ENCODE measurements around the gene KRTAP5-7.
"Not testable (repeated sequence)": the region's sequence is repeated elsewhere in the genome, so short reads cannot be mapped to it uniquely, and the experiment has no call there.

Gene KRTAP5-7

GRCh38 chr11:71535825-71536224, 8.8 kb downstream of the KRTAP5-7 start:
- no peak for DNase-seq

GRCh38 chr11:71537537-71537936, 10.5 kb downstream of the KRTAP5-7 start:
- no peak for DNase-seq

GRCh38 chr11:71537977-71538665, 11.1 kb downstream of the KRTAP5-7 start, which contains the start of gene KRTAP5-8:
Gene KRTAP5-8 (plus strand): TSS chr11:71538025. CDS start chr11:71538056, 31 bp downstream.
- not testable (repeated sequence) for DNase-seq

GRCh38 chr11:71538666-71538990, 11.6 kb downstream of the KRTAP5-7 start:
- no peak for DNase-seq

- no peak for DNase-seq
Observed at GRCh38 chr11:71539017-71539416, 11.9 kb downstream of the KRTAP5-7 start.

GRCh38 chr11:71539971-71540370, 12.9 kb downstream of the KRTAP5-7 start:
- not testable (repeated sequence) for DNase-seq

GRCh38 chr11:71540521-71541304, 13.6 kb downstream of the KRTAP5-7 start:
- DNase-seq, result not testable (repeated sequence)

GRCh38 chr11:71542382-71542781, 15.3 kb downstream of the KRTAP5-7 start:
- no peak for DNase-seq

- DNase-seq, result no peak
Observed at GRCh38 chr11:71542879-71543777, 16.1 kb downstream of the KRTAP5-7 start.

GRCh38 chr11:71543866-71544265, 16.8 kb downstream of the KRTAP5-7 start:
- no peak for DNase-seq

- DNase-seq, result no peak
Observed at GRCh38 chr11:71544525-71545214, 17.6 kb downstream of the KRTAP5-7 start.

GRCh38 chr11:71545405-71545966, 18.4 kb downstream of the KRTAP5-7 start:
- DNase-seq, result no peak

- DNase-seq, result no peak
Observed at GRCh38 chr11:71548120-71548519, 21.1 kb downstream of the KRTAP5-7 start, which contains the start of gene KRTAP5-9. Gene KRTAP5-9 (plus strand): TSS chr11:71548420. CDS start chr11:71548658, 238 bp downstream.

GRCh38 chr11:71548716-71549151, 21.7 kb downstream of the KRTAP5-7 start:
- no peak for DNase-seq

- DNase-seq, result no peak
Observed at GRCh38 chr11:71551711-71552110, 24.6 kb downstream of the KRTAP5-7 start.

- DNase-seq, result no peak
Observed at GRCh38 chr11:71554996-71555395, 27.9 kb downstream of the KRTAP5-7 start.

GRCh38 chr11:71555508-71555907, 28.4 kb downstream of the KRTAP5-7 start:
- DNase-seq, result no peak

GRCh38 chr11:71556018-71556417, 29.0 kb downstream of the KRTAP5-7 start:
- DNase-seq, result no peak

- no peak for DNase-seq
Observed at GRCh38 chr11:71557257-71557656, 30.2 kb downstream of the KRTAP5-7 start.

GRCh38 chr11:71558996-71559395, 31.9 kb downstream of the KRTAP5-7 start:
- no peak for DNase-seq

- no peak for DNase-seq
Observed at GRCh38 chr11:71562120-71562519, 35.1 kb downstream of the KRTAP5-7 start.

GRCh38 chr11:71563406-71563805, 36.3 kb downstream of the KRTAP5-7 start:
- no peak for DNase-seq

Data from central memory CD4-positive, alpha-beta T cell (primary cell).